Activated T-cell treated with anti-CD3 and anti-CD28 coated beads for 4 hours (primary cell): ENCODE data around the gene ZNF227.
"Not testable (repeated sequence)": the region's sequence is repeated elsewhere in the genome, so short reads cannot be mapped to it uniquely, and the experiment has no call there.

Experiments
- DNase-seq: peaks from one replicate; pipeline ENCODE4 v3.0.0-alpha.2; 2020

The ZNF227 gene

DNA sequence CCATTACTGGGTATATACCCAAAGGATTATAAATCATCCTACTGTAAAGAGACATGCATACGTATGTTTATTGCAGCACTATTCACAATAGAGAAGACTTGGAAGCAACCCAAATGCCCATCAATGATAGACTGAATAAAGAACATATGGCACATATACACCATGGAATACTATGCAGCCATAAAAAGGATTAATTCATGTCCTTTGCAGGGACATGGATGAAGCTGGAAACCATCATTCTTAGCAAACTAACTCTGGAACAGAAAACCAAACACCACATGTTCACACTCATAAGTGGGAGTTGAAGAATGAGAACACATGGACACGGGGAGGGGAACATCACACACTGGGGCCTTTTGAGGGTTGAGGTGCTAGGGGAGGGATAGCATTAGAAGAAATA, 41.1 kb downstream of the ZNF227 start:
- not testable (repeated sequence) for DNase-seq

DNA sequence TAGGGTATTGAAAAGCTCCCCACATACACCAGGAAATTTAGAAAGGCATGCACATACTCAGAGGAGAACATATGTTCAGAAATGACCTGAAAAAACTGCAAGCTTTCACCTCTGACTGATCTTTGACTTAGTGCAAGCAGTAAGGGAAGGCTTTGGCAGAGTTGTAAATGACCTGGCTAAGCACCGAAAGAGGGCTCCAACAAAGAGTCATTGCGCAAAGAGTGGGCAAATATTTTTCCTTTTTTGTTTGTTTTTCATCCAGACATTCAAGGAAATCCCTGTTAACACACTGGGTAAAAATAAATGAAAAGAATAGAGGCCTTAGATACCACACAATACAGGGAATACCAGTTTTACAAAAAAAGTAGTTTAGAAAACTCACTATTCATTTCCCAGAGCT, 42.2 kb downstream of the ZNF227 start:
- no peak for DNase-seq

- no peak for DNase-seq
Measured at GRCh38 chr19:44255705-44256411, 43.5 kb downstream of the ZNF227 start.

DNA sequence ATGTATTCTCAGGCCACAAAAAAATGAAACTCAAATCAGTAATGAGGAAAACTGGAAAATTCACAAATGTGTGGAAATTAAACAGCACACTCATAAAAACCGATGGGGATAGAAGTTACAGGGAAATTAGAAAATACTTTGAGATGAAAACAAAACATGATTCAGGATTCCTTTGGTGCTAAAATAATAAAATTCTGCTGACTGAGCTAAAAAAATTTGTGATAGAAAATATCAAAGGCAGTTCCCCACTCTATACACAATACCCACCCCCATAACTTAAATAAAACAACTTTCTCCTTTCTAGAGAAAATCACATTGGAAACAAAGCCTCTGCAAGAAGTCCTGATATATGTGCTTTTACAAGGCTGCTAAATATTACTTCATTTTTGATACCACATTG, 45.8 kb downstream of the ZNF227 start:
- DNase-seq: no peak

GRCh38 chr19:44258835-44259413, 46.6 kb downstream of the ZNF227 start:
- DNase-seq: no peak

- DNase-seq: no peak
Measured at GRCh38 chr19:44260343-44260681, 48.0 kb downstream of the ZNF227 start.

DNA sequence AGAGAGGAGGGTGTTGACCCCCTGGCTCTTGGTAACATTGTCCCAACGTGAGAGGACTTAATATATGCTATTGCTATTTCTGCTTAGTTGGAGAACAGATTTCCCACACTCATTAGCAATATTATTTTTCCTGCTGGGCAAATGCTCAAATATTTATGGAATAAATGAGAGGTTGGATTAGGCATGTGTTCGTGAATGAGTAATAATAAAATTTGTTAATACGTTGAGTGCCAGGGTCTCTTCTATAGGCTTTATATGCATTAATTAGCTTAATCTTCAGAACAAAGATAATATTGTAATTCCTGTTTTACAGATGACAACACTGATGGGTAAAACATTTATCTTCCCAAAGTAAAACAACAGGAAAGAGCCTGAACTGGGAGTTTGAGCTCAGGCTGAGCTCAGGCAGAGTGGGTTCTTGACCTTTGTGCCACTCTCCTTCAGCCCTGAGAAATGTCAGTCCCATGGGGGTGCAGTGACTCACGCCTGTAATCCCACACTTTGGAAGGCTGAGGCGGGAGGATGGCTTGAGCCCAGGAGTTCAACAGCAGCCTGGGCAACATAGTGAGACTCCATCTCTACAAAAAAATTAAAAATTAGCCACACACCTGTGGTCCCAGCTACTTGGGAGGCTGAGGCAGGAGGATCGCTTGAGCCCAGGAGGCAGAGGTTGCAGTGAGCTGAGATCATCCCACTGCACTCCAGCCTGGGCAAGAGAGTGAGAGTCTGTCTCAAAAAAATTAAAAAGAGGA, 48.5 kb downstream of the ZNF227 start:
- no peak for DNase-seq

GRCh38 chr19:44277331-44277730, 65.0 kb downstream of the ZNF227 start:
- no peak for DNase-seq

- no peak for DNase-seq
Measured at GRCh38 chr19:44278181-44278690, 65.9 kb downstream of the ZNF227 start.

- DNase-seq: no peak
Measured at GRCh38 chr19:44280916-44281315, 68.6 kb downstream of the ZNF227 start.

GRCh38 chr19:44282846-44283245, 70.5 kb downstream of the ZNF227 start:
- no peak for DNase-seq

DNA sequence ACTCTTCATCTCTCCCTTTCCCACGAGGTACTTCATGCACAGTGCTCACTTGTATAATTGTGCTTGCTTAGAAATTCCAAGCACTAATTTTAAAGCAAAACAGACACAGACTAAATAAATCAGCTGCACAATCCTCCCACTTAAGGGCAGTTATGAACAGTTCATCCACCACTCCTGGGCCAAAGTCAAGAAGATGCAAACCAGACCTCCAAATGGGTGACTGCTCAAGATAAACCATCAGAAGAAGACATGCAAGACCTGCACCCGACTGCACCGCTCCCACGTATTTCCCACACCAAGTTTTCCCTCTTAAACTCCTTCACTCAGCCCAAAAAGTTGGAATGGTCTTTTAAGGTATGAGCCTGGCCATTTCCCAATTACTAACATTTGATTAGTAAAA, 72.6 kb downstream of the ZNF227 start:
- no peak for DNase-seq
